Common myeloid progenitor, CD34-positive (primary cell): Measurements from ENCODE around the gene PTPRN2.

ENCODE experiments used
- CTCF ChIA-PET: fragments of 350-600 bp; sonication (Branson Sonifier 250); formaldehyde crosslinking; loops from one replicate; lab custom pipeline; 2021; ENCODE audit warnings: antibody characterized with exemption; lab: Charles Lee
- POLR2A ChIA-PET: fragments of 350-600 bp; sonication (Branson Sonifier 250); formaldehyde crosslinking; loops from one replicate; lab custom pipeline; 2021; ENCODE audit warnings: antibody characterized with exemption; lab: Charles Lee
- DNase-seq, 3 donors: peaks; one replicate each; pipeline versions ENCODE4 v3.0.0 to v3.0.0-alpha.2; 2013
- H3K27ac ChIP-seq, 2 experiments: 1 replicate in 1 of 2; 2 replicates in 1 of 2; pipeline ENCODE4 v1.7.0; 2013; ENCODE audit warnings: inconsistent platforms in 2 of 2, low read length in 2 of 2, mild to moderate bottlenecking in 2 of 2, low read depth in 1 of 2, moderate library complexity in 1 of 2; ENCODE audit not compliant: severe bottlenecking in 2 of 2, insufficient read depth in 1 of 2, poor library complexity in 1 of 2
- H3K27me3 ChIP-seq, 5 experiments: replicated peaks in 2 of 5; 1 replicate in 3 of 5; 2 replicates in 2 of 5; pipeline versions ENCODE4 v1.6.1 to v1.7.0; 2013; ENCODE audit warnings: low read length in 4 of 5, mild to moderate bottlenecking in 2 of 5, moderate library complexity in 2 of 5, inconsistent platforms in 1 of 5; ENCODE audit not compliant: insufficient read depth in 5 of 5, control insufficient read depth in 4 of 5
- H3K36me3 ChIP-seq, 4 experiments: 1 replicate in 2 of 4; 2 replicates in 2 of 4; pipeline versions ENCODE4 v1.6.1 to v1.7.0; 2013; ENCODE audit warnings: low read length in 3 of 4, control low read depth in 1 of 4, mild to moderate bottlenecking in 1 of 4; ENCODE audit not compliant: control insufficient read depth in 4 of 4, insufficient read depth in 4 of 4
- H3K4me1 ChIP-seq, 4 experiments: 1 replicate in 3 of 4; 2 replicates in 1 of 4; pipeline versions ENCODE4 v1.6.1 to v1.7.1; 2013; ENCODE audit warnings: low read length in 3 of 4, mild to moderate bottlenecking in 3 of 4, control low read depth in 1 of 4, inconsistent platforms in 1 of 4, moderate library complexity in 1 of 4; ENCODE audit not compliant: control insufficient read depth in 4 of 4, insufficient read depth in 4 of 4; ENCODE audit errors: control extremely low read depth in 1 of 4
- H3K4me3 ChIP-seq, 7 experiments: 1 replicate in 4 of 7; 2 replicates in 3 of 7; pipeline versions ENCODE4 v1.5.1 to v1.7.0; 2013; ENCODE audit warnings: mild to moderate bottlenecking in 7 of 7, low read length in 6 of 7, moderate library complexity in 6 of 7, inconsistent platforms in 2 of 7, low read depth in 2 of 7, control low read depth in 1 of 7; ENCODE audit not compliant: insufficient read depth in 4 of 7, control insufficient read depth in 1 of 7; ENCODE audit errors: extremely low read depth in 1 of 7
- H3K9me3 ChIP-seq, 5 experiments: 1 replicate in 4 of 5; 2 replicates in 1 of 5; pipeline versions ENCODE4 v1.6.1 to v1.7.1; 2013; ENCODE audit warnings: low read length in 4 of 5, mild to moderate bottlenecking in 2 of 5, inconsistent platforms in 1 of 5, low read depth in 1 of 5, moderate library complexity in 1 of 5; ENCODE audit not compliant: control insufficient read depth in 4 of 5, insufficient read depth in 2 of 5; ENCODE audit errors: control extremely low read depth in 1 of 5
- WGBS: methylation state at CpG from one replicate; pipeline ENCODE4 v1.1.5; 2013; ENCODE audit not compliant: insufficient coverage; 5-methylcytosine and 5-hydroxymethylcytosine counted together

Gene PTPRN2

DNA sequence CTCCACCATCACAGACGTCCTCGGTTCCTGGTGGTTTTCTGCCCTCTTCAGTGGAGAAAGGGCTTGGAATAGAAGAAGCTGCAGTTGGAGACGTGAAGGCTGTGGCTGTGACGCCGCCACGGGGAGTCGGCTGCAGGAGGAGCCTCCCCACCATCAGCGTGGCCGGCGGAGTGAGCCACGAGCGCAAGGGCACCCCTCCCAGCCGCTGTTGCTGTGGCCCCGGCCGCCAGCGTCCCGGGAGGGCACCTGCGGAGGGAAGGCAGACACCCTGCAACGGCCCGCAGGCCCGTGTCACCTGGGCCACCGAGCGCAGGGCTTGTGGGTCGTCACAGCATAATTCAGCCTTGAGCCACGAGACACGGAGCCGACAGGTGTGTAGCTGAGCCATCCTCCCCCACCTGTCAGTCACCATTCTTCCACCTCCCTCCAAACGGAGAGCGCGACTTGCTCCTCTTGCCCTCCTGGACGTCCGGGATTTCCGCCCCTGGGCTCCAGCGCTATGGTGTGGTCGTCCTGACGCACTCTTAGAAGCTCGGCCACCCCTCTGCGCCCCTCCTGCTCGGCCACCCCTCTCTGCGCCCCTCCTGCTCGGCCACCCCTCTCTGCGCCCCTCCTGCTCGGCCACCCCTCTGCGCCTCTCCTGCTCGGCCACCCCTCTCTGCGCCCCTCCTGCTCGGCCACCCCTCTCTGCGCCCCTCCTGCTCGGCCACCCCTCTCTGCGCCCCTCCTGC is 102.7 kb downstream of the PTPRN2 start:
- ChIA-PET POLR2A (no interaction called here), CTCF (no interaction called here)
- H3K27ac ChIP-seq: no peak overlapping the region
- peaks cover 0 to 6% (median 0%) of the 10 kb centered on the region in 5 experiments for H3K9me3 ChIP-seq
- H3K4me3 ChIP-seq: no peak overlapping the region
- DNase-seq: no peak
- H3K4me1 ChIP-seq: no peaks in the 10 kb centered on the region
- peaks cover 0 to under 1% (median 0%) of the 10 kb centered on the region in 5 experiments for H3K27me3 ChIP-seq
- 96% methylated on average over 33 of the region's 50 CpGs for WGBS
- H3K36me3 ChIP-seq: no peaks in the 10 kb centered on the region

- Histone ChIP-seq H3K27me3 (peaks cover 0 to 12% (median 0%) of the 10 kb centered on the region in 5 experiments), H3K27ac (no peak overlapping the region), H3K4me3 (no peak overlapping the region), H3K4me1 (no peaks in the 10 kb centered on the region), H3K9me3 (peaks cover 0 to 6% (median 0%) of the 10 kb centered on the region in 5 experiments), H3K36me3 (no peaks in the 10 kb centered on the region)
- no peak for DNase-seq
- ChIA-PET POLR2A (no interaction called here), CTCF (no interaction called here)
- 93% methylated on average over 3 of the region's 3 CpGs for WGBS
Observed at GRCh38 chr7:158482480-158482879, 105.1 kb downstream of the PTPRN2 start.

GRCh38 chr7:158479664-158480025 is 108.0 kb downstream of the PTPRN2 start:
- H3K4me1 ChIP-seq: no peaks in the 10 kb centered on the region
- peaks cover 0 to 22% (median 7%) of the 10 kb centered on the region in 5 experiments for H3K27me3 ChIP-seq
- DNase-seq: no peak
- ChIA-PET CTCF (no interaction called here), POLR2A (no interaction called here)
- no peak overlapping the region for H3K4me3 ChIP-seq
- H3K36me3 ChIP-seq: no peaks in the 10 kb centered on the region
- 94% methylated on average over 13 of the region's 14 CpGs for WGBS
- peaks cover 0 to 6% (median 0%) of the 10 kb centered on the region in 5 experiments for H3K9me3 ChIP-seq
- no peak overlapping the region for H3K27ac ChIP-seq

DNA sequence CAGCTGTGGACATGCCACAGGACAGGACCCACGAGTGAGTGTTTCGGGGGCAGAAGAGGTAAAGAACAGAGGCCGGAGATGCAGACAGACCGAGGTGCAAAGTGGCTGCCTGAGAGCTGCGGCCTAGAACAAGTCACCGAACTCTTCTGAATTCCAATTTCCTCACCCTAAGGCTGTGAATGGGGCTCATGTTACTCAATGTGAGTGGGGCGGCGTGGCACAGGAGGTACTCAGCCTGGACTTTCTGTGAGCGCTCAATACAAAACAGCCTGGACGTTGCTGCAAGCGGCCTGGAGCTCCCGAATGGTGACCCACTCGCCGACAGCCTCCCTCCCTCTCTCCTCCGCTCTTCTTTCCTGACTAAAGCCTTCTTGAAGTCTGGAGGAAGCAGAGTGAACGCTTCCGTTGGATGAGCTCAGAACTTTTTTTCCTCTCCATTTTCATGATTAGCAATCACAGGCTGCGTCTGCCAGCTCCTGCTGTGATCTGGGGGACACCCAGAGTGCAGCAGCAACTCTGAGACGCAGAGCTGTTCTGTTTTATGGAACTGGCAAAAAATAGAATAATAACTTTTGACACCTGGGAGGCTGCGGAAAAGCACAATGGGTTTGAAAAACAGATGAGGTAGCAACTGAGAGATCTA is 108.5 kb downstream of the PTPRN2 start:
- ChIA-PET POLR2A (no interaction called here), CTCF (no interaction called here)
- no peak for DNase-seq
- H3K9me3 ChIP-seq: peaks cover 0 to 6% (median 0%) of the 10 kb centered on the region in 5 experiments
- no peaks in the 10 kb centered on the region for H3K36me3 ChIP-seq
- no peaks in the 10 kb centered on the region for H3K4me1 ChIP-seq
- H3K4me3 ChIP-seq: no peak overlapping the region
- H3K27ac ChIP-seq: no peak overlapping the region
- peaks cover 0 to 24% (median 7%) of the 10 kb centered on the region in 5 experiments for H3K27me3 ChIP-seq
- WGBS: 86% methylated on average over 20 of the region's 20 CpGs

DNA sequence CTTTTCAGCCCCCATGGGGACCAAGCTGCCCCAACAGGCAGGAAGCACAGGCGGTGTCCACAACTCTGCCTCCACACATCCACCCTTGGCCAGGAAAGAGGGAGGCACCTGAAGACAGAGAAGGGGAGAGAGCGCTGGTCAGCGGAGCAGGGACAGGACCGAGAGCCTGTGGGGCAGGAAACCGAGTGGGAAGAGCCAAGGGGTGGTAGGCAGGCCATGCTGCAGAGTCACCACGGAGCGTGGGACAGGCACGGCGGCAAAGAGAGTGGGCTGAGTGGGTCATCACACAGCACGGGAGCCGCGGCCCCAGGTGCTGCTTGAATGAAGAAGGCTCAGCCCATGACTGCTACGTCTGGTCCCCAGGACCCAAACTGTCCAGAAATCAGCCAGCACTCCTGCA is 109.8 kb downstream of the PTPRN2 start:
- peaks cover 0 to 24% (median 7%) of the 10 kb centered on the region in 5 experiments for H3K27me3 ChIP-seq
- DNase-seq: no peak
- peaks cover 0 to 6% (median 0%) of the 10 kb centered on the region in 5 experiments for H3K9me3 ChIP-seq
- POLR2A ChIA-PET: no interaction called here
- CTCF ChIA-PET: no interaction called here
- no peak overlapping the region for H3K4me3 ChIP-seq
- peaks cover 0 to 4% (median 2%) of the 10 kb centered on the region in 4 experiments for H3K4me1 ChIP-seq
- no peak overlapping the region for H3K27ac ChIP-seq
- no peaks in the 10 kb centered on the region for H3K36me3 ChIP-seq
- WGBS: 86% methylated on average over 13 of the region's 13 CpGs

GRCh38 chr7:158476331-158476932 is 111.2 kb downstream of the PTPRN2 start:
- no peaks in the 10 kb centered on the region for H3K36me3 ChIP-seq
- peaks cover 0 to 28% (median 7%) of the 10 kb centered on the region in 5 experiments for H3K27me3 ChIP-seq
- DNase-seq: no peak
- 89% methylated on average over 20 of the region's 24 CpGs for WGBS
- H3K27ac ChIP-seq: no peak overlapping the region
- H3K9me3 ChIP-seq: peaks cover 0 to 6% (median 0%) of the 10 kb centered on the region in 5 experiments
- ChIA-PET POLR2A (no interaction called here), CTCF (no interaction called here)
- no peak overlapping the region for H3K4me3 ChIP-seq
- H3K4me1 ChIP-seq: peaks cover 0 to 7% (median 2%) of the 10 kb centered on the region in 4 experiments

GRCh38 chr7:158475679-158476052 is 112.0 kb downstream of the PTPRN2 start:
- no peaks in the 10 kb centered on the region for H3K9me3 ChIP-seq
- no peak overlapping the region for H3K4me3 ChIP-seq
- H3K36me3 ChIP-seq: no peaks in the 10 kb centered on the region
- ChIA-PET CTCF (no interaction called here), POLR2A (no interaction called here)
- 97% methylated on average over 4 of the region's 6 CpGs for WGBS
- H3K27me3 ChIP-seq: peaks cover 0 to 32% (median 7%) of the 10 kb centered on the region in 5 experiments
- H3K4me1 ChIP-seq: peaks cover 0 to 7% (median 2%) of the 10 kb centered on the region in 4 experiments
- DNase-seq: no peak
- H3K27ac ChIP-seq: no peak overlapping the region
